ENCODE data around the gene ITGBL1. TPM values are rescaled to one million over a fixed set of nuclear protein-coding genes. Genes with fewer than 3 reads are reported as not detected.

The ITGBL1 gene
- total RNA-seq, 4 donors from 2014 or later: 0.61 to 6.7 (median 5.0) TPM

- DNase-seq: no peak
- intact Hi-C loops (cut with DNase I; ENCODE audit: low total_unique reads): no loop called here
- Histone ChIP-seq H3K27me3 (no peaks in the 10 kb centered on the region), H3K36me3 (no peaks in the 10 kb centered on the region), H3K4me3 (no peak overlapping the region), H3K4me1 (no peaks in the 10 kb centered on the region), H3K9me3 (no peaks in the 10 kb centered on the region), H3K27ac (no peak overlapping the region)
- TF ChIP-seq CTCF (IDR thresholded peaks at IDR 0.05 in 4 of 5, conservative IDR thresholded peaks at IDR 0.05 in 1 of 5) (no peak), POLR2A (IDR thresholded peaks at IDR 0.05) (no peak)
- in situ Hi-C loops (cut with MboI; ENCODE audit: low sequenced_read_pairs in 4 of 4): no loop called here
- ATAC-seq: no peak
Observed at GRCh38 chr13:101493541-101493940, 41.1 kb downstream of the ITGBL1 start.

- Histone ChIP-seq H3K9me3 (no peaks in the 10 kb centered on the region), H3K36me3 (no peaks in the 10 kb centered on the region), H3K4me3 (no peak overlapping the region), H3K27me3 (no peaks in the 10 kb centered on the region), H3K27ac (no peak overlapping the region), H3K4me1 (no peaks in the 10 kb centered on the region)
- TF ChIP-seq CTCF (IDR thresholded peaks at IDR 0.05 in 4 of 5, conservative IDR thresholded peaks at IDR 0.05 in 1 of 5): no peak
- no peak for TF ChIP-seq POLR2A (IDR thresholded peaks at IDR 0.05)
- intact Hi-C loops (cut with DNase I; ENCODE audit: low total_unique reads): no loop called here
- in situ Hi-C loops (cut with MboI; ENCODE audit: low sequenced_read_pairs in 4 of 4): no loop called here
- ATAC-seq: no peak
- DNase-seq: no peak
Observed at GRCh38 chr13:101499406-101499805, 46.9 kb downstream of the ITGBL1 start.

- Histone ChIP-seq H3K9me3 (no peaks in the 10 kb centered on the region), H3K4me1 (no peaks in the 10 kb centered on the region), H3K36me3 (no peaks in the 10 kb centered on the region), H3K27me3 (no peaks in the 10 kb centered on the region), H3K4me3 (no peak overlapping the region), H3K27ac (no peak overlapping the region)
- no peak for DNase-seq
- intact Hi-C loops (cut with DNase I; ENCODE audit: low total_unique reads): no loop called here
- in situ Hi-C loops (cut with MboI; ENCODE audit: low sequenced_read_pairs in 4 of 4): loop anchor here in 2 of 4 donors (25.0 kb wide), 1 partner anchor 260 kb away; no protein-coding TSS in a partner anchor
- no peak for ATAC-seq
- TF ChIP-seq CTCF (IDR thresholded peaks at IDR 0.05 in 4 of 5, conservative IDR thresholded peaks at IDR 0.05 in 1 of 5): no peak
- no peak for TF ChIP-seq POLR2A (IDR thresholded peaks at IDR 0.05)
Observed at GRCh38 chr13:101502618-101503017, 50.1 kb downstream of the ITGBL1 start.

- Histone ChIP-seq H3K27me3 (no peaks in the 10 kb centered on the region), H3K9me3 (no peaks in the 10 kb centered on the region), H3K4me1 (no peaks in the 10 kb centered on the region), H3K4me3 (no peak overlapping the region), H3K36me3 (no peaks in the 10 kb centered on the region), H3K27ac (no peak overlapping the region)
- TF ChIP-seq CTCF (IDR thresholded peaks at IDR 0.05 in 4 of 5, conservative IDR thresholded peaks at IDR 0.05 in 1 of 5): no peak
- TF ChIP-seq POLR2A (IDR thresholded peaks at IDR 0.05): no peak
- in situ Hi-C loops (cut with MboI; ENCODE audit: low sequenced_read_pairs in 4 of 4) (loop anchor here in 3 of 4 donors (10.0 to 25.0 kb wide), 2 partner anchors 244 to 251 kb away; no protein-coding TSS in a partner anchor), intact Hi-C loops (cut with DNase I; ENCODE audit: low total_unique reads) (no loop called here)
- no peak for ATAC-seq
- DNase-seq: no peak
Observed at GRCh38 chr13:101511161-101511560, 58.7 kb downstream of the ITGBL1 start.

- no peak for DNase-seq
- no peaks in the 10 kb centered on the region for H3K27me3 ChIP-seq
- H3K36me3 ChIP-seq: no peaks in the 10 kb centered on the region
- TF ChIP-seq POLR2A (IDR thresholded peaks at IDR 0.05): no peak
- no peak for TF ChIP-seq CTCF (IDR thresholded peaks at IDR 0.05 in 4 of 5, conservative IDR thresholded peaks at IDR 0.05 in 1 of 5)
- H3K4me1 ChIP-seq: no peaks in the 10 kb centered on the region
- H3K4me3 ChIP-seq: no peak overlapping the region
- in situ Hi-C loops (cut with MboI; ENCODE audit: low sequenced_read_pairs in 4 of 4): loop anchor here in 3 of 4 donors (10.0 to 25.0 kb wide), 2 partner anchors 243 to 251 kb away; no protein-coding TSS in a partner anchor
- no peak for ATAC-seq
- no peak overlapping the region for H3K27ac ChIP-seq
- H3K9me3 ChIP-seq: no peaks in the 10 kb centered on the region
- intact Hi-C loops (cut with DNase I; ENCODE audit: low total_unique reads): no loop called here
Observed at GRCh38 chr13:101511766-101512165, 59.3 kb downstream of the ITGBL1 start.
